Measurements from ENCODE around the gene RAB3A.

DNA sequence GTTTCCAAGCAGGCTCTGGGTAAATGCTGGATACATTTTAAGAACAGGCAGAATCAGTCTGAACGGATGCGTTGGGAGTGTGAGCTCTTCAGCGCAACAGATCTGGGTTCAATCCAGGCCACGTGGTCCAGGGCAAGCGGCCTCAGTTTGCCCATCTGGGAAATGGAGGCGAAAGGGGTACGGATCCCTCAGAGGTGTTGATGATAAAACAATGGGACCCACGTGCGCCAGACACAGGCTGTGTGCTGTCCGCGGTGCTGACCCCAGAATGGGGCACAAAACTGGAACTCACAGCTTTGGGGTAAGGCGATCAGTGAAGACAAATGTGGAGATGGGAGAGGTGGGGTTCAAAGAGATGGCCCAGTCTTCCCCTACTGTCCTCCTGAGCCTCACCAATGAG lies 35.5 kb upstream of the RAB3A start:
- TF ChIP-seq, protein P1, sequence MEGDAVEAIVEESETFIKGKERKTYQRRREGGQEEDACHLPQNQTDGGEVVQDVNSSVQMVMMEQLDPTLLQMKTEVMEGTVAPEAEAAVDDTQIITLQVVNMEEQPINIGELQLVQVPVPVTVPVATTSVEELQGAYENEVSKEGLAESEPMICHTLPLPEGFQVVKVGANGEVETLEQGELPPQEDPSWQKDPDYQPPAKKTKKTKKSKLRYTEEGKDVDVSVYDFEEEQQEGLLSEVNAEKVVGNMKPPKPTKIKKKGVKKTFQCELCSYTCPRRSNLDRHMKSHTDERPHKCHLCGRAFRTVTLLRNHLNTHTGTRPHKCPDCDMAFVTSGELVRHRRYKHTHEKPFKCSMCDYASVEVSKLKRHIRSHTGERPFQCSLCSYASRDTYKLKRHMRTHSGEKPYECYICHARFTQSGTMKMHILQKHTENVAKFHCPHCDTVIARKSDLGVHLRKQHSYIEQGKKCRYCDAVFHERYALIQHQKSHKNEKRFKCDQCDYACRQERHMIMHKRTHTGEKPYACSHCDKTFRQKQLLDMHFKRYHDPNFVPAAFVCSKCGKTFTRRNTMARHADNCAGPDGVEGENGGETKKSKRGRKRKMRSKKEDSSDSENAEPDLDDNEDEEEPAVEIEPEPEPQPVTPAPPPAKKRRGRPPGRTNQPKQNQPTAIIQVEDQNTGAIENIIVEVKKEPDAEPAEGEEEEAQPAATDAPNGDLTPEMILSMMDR (IDR thresholded peaks at IDR 0.05): no peak
- TF ChIP-seq POLR2A (IDR thresholded peaks at IDR 0.05): no peak
